Suprapubic skin (tissue), 4 donors: Measurements from ENCODE around the gene NOXO1. TPM values are rescaled to one million over a fixed set of nuclear protein-coding genes. Genes with fewer than 3 reads are reported as not detected.
"Not testable (repeated sequence)": the region's sequence is repeated elsewhere in the genome, so short reads cannot be mapped to it uniquely, and the experiment has no call there.

Experiments
- DNase-seq, 2 donors: peaks; one replicate each; pipeline ENCODE4 v3.0.0-alpha.2; 2019; ENCODE audit warnings: low spot score in 2 of 2
- H3K27ac ChIP-seq: fragments of 200-600 bp; sonication (generic); one replicate; pipeline ENCODE4 v1.5.1; 2019
- H3K27me3 ChIP-seq: fragments of 200-600 bp; sonication (generic); one replicate; pipeline ENCODE4 v1.5.1; 2019
- H3K36me3 ChIP-seq: fragments of 200-600 bp; sonication (generic); one replicate; pipeline ENCODE4 v1.5.1; 2019
- H3K4me1 ChIP-seq: fragments of 200-600 bp; sonication (generic); one replicate; pipeline ENCODE4 v1.5.1; 2019
- H3K4me3 ChIP-seq: fragments of 200-600 bp; sonication (generic); one replicate; pipeline ENCODE4 v1.5.1; 2019; ENCODE audit warnings: mild to moderate bottlenecking
- H3K9me3 ChIP-seq: fragments of 200-600 bp; sonication (generic); one replicate; pipeline ENCODE4 v1.5.1; 2019
- EP300 ChIP-seq: sonication (generic); formaldehyde crosslinking; IDR thresholded peaks from one replicate; pipeline ENCODE4 v1.6.1; 2017; ENCODE audit warnings: antibody characterized with exemption
- POLR2A ChIP-seq, 2 donors: fragments of 450-650 bp; IDR thresholded peaks; one replicate each; pipeline ENCODE4 v1.6.1; 2017; ENCODE audit warnings: antibody characterized with exemption in 2 of 2, mild to moderate bottlenecking in 2 of 2, moderate library complexity in 2 of 2
- POLR2AphosphoS5 ChIP-seq, 3 donors: sonication (generic); formaldehyde crosslinking; IDR thresholded peaks; one replicate each; pipeline ENCODE4 v1.6.1; 2017; ENCODE audit warnings: antibody characterized with exemption in 3 of 3
- WGBS: methylation state at CpG from one replicate; pipeline ENCODE4 v1.1.5; 2018; 5-methylcytosine and 5-hydroxymethylcytosine counted together
- total RNA-seq, 4 donors: library from RNA; depleted of rRNA; stranded (reverse); fragments of >200 nt; gene quantifications; one replicate each; pipeline ENCODE4 v1.1.0, GENCODE V29; 2016
- TF ChIP-seq, protein P1 (sequence below), 2 donors: fragments of 200-600 bp in 1 of 2; fragments of 450-650 bp in 1 of 2; sonication (generic) in 1 of 2; IDR thresholded peaks; one replicate each; pipeline ENCODE4 v1.5.1; 2016 to 2019; ENCODE audit warnings: antibody characterized with exemption in 2 of 2, mild to moderate bottlenecking in 1 of 2, moderate library complexity in 1 of 2

The NOXO1 gene
- total RNA-seq, 4 donors from 2014 or later, result 1.1 to 3.1 (median 2.0) TPM; not detected in 1

- peak overlapping the region; percentile 79 for H3K4me3 ChIP-seq
- peaks cover 25% of the 10 kb centered on the region for H3K4me1 ChIP-seq
- DNase-seq, result peak in 1 of 2 donors; percentile 71
- H3K36me3 ChIP-seq, result peaks cover 40% of the 10 kb centered on the region
- 4% methylated on average over 10 of the region's 17 CpGs for WGBS
- peak overlapping the region; percentile 79 for H3K27ac ChIP-seq
- TF ChIP-seq POLR2A (IDR thresholded peaks at IDR 0.05) (no peak), EP300 (no peak), POLR2AphosphoS5 (IDR thresholded peaks at IDR 0.05) (no peak)
- TF ChIP-seq, protein P1, sequence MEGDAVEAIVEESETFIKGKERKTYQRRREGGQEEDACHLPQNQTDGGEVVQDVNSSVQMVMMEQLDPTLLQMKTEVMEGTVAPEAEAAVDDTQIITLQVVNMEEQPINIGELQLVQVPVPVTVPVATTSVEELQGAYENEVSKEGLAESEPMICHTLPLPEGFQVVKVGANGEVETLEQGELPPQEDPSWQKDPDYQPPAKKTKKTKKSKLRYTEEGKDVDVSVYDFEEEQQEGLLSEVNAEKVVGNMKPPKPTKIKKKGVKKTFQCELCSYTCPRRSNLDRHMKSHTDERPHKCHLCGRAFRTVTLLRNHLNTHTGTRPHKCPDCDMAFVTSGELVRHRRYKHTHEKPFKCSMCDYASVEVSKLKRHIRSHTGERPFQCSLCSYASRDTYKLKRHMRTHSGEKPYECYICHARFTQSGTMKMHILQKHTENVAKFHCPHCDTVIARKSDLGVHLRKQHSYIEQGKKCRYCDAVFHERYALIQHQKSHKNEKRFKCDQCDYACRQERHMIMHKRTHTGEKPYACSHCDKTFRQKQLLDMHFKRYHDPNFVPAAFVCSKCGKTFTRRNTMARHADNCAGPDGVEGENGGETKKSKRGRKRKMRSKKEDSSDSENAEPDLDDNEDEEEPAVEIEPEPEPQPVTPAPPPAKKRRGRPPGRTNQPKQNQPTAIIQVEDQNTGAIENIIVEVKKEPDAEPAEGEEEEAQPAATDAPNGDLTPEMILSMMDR (IDR thresholded peaks at IDR 0.05), result no peak
- no peaks in the 10 kb centered on the region for H3K27me3 ChIP-seq
- H3K9me3 ChIP-seq, result no peaks in the 10 kb centered on the region
These were observed 39.0 kb downstream of the NOXO1 start for GRCh38 chr16:1942047-1942809.

- peak overlapping the region; percentile 79 for H3K4me3 ChIP-seq
These were observed 39.9 kb downstream of the NOXO1 start for GRCh38 chr16:1941162-1942046.

GRCh38 chr16:1940273-1941161, 40.8 kb downstream of the NOXO1 start:
- WGBS, result 87% methylated on average over 23 of the region's 23 CpGs
- peaks cover 45% of the 10 kb centered on the region for H3K36me3 ChIP-seq
- no peaks in the 10 kb centered on the region for H3K27me3 ChIP-seq
- no peak for DNase-seq
- H3K4me1 ChIP-seq, result peaks cover 25% of the 10 kb centered on the region
- TF ChIP-seq POLR2A (IDR thresholded peaks at IDR 0.05), result no peak
- TF ChIP-seq EP300, result no peak
- TF ChIP-seq POLR2AphosphoS5 (IDR thresholded peaks at IDR 0.05), result no peak
- TF ChIP-seq, protein P1 (IDR thresholded peaks at IDR 0.05), result no peak
- no peak overlapping the region for H3K27ac ChIP-seq
- H3K4me3 ChIP-seq, result no peak overlapping the region
- H3K9me3 ChIP-seq, result no peaks in the 10 kb centered on the region

More at GRCh38 chr16:1941162-1942046, 39.9 kb downstream of the NOXO1 start:
- TF ChIP-seq EP300 (no peak), POLR2AphosphoS5 (IDR thresholded peaks at IDR 0.05) (no peak), POLR2A (IDR thresholded peaks at IDR 0.05) (no peak)
- TF ChIP-seq, protein P1 (IDR thresholded peaks at IDR 0.05), result no peak
- Histone ChIP-seq H3K4me1 (peaks cover 25% of the 10 kb centered on the region), H3K27me3 (no peaks in the 10 kb centered on the region), H3K27ac (peak overlapping the region; percentile 79), H3K9me3 (no peaks in the 10 kb centered on the region), H3K36me3 (peaks cover 45% of the 10 kb centered on the region)
- no peak for DNase-seq
- 90% methylated on average over 20 of the region's 30 CpGs for WGBS

DNA sequence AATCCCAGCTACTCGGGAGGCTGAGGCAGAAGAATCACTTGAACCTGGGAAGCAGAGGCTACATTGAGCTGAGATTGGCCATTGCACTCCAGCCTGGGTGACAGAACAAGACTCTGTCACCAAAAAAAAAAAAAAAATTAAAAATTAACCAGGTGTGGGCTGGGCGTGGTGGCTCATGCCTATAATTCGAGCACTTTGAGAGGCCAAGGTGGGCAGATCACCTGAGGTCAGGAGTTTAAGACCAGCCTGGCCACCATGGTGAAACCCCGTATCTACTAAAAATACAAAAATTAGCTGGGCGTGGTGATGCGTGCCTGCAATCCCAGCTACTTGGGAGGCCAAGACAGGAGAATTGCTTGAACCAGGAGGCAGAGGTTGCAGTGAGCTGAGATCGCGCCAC, 41.4 kb downstream of the NOXO1 start:
- not testable (repeated sequence) for H3K27me3 ChIP-seq, H3K9me3 ChIP-seq, DNase-seq, H3K4me3 ChIP-seq, H3K27ac ChIP-seq
- Histone ChIP-seq H3K36me3 (peaks cover 45% of the 10 kb centered on the region), H3K4me1 (peaks cover 25% of the 10 kb centered on the region)
- WGBS, result 94% methylated on average over 8 of the region's 8 CpGs

DNA sequence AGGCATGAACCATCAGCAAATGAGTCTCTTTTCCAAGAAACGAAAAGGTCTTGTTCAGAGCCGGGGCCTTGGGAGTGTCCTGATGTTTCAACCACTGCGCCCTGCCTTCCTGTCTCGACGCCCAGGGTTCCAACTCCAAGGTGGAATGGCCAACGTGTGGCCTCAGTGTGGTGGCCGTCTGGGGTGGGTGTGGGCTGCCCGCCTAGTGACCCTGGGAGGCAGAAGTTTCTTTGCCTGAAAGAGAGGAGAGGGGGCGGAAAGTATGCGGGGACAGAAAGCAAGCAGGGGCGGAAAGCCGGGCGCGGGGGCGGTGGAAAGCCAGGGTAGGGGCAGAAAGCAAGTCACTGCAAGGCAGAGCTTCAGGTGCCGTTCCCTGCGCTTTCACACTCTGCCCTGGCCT, 42.4 kb downstream of the NOXO1 start:
- 90% methylated on average over 17 of the region's 17 CpGs for WGBS
- no peak overlapping the region for H3K4me3 ChIP-seq
- peaks cover 45% of the 10 kb centered on the region for H3K36me3 ChIP-seq
- H3K4me1 ChIP-seq, result peaks cover 23% of the 10 kb centered on the region
- TF ChIP-seq POLR2A (IDR thresholded peaks at IDR 0.05) (no peak), POLR2AphosphoS5 (IDR thresholded peaks at IDR 0.05) (no peak), EP300 (no peak)
- TF ChIP-seq, protein P1 (IDR thresholded peaks at IDR 0.05), result no peak
- no peaks in the 10 kb centered on the region for H3K9me3 ChIP-seq
- DNase-seq, result no peak
- H3K27ac ChIP-seq, result peak overlapping the region; percentile 6
- no peaks in the 10 kb centered on the region for H3K27me3 ChIP-seq
